Measurements from ENCODE around the gene LGR6.
"Not testable (repeated sequence)": the region's sequence is repeated elsewhere in the genome, so short reads cannot be mapped to it uniquely, and the experiment has no call there.

The LGR6 gene

GRCh38 chr1:202227053-202227672 is 33.6 kb downstream of the LGR6 start:
- peak; percentile 10 for DNase-seq

DNA sequence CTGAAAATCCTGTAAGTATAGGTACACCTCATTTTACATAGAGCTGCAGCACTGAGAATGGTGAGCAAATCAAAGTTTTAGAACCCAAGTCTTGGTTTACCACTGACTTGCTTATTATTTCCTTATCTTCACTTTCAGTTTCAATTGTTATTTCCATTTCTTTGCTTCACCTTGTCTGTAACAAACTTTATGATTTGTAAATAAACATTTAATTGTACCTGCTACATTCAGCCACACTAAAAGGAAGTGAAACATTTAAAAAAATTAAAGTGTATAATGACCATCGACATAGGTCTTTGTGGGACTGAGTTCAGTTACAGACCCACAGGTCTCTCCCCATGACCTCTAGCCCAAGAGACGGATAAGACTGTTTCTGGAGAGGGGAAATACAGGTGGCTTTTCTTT is 34.4 kb downstream of the LGR6 start:
- no peak for DNase-seq

DNA sequence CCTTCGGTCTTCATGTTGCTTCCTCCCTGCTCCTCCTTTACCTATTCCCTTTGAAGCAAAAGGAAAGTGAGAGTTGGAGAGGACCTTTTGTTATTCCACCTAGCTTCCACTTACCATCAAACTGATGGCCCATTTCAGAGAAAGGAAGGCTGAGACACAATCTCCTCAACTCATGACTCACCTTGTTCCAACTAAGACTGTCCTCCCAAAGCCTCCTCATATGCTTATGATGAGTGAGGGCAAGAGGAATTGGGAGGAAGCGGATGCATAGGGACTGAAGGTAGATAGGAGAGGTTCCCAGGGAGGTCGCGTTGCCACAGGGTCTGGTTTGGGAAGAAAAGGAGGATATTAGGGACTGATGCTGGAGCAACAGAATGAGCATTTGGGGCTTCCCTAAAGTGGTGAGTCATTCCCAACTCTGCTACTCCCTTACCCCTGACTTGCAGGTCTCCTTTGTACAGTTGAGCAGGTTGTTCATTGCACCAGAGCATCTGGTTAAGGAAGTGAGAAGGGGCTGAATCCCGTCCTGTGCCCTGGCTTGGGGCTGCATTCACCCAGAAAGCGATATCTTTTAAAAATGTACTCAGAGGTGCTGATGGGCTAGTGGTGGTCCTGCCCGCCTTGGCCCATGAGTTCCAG is 35.0 kb downstream of the LGR6 start:
- DNase-seq = no peak

GRCh38 chr1:202229376-202229775 is 35.8 kb downstream of the LGR6 start:
- DNase-seq = no peak

GRCh38 chr1:202230061-202230938 is 36.7 kb downstream of the LGR6 start:
- no peak for DNase-seq

DNA sequence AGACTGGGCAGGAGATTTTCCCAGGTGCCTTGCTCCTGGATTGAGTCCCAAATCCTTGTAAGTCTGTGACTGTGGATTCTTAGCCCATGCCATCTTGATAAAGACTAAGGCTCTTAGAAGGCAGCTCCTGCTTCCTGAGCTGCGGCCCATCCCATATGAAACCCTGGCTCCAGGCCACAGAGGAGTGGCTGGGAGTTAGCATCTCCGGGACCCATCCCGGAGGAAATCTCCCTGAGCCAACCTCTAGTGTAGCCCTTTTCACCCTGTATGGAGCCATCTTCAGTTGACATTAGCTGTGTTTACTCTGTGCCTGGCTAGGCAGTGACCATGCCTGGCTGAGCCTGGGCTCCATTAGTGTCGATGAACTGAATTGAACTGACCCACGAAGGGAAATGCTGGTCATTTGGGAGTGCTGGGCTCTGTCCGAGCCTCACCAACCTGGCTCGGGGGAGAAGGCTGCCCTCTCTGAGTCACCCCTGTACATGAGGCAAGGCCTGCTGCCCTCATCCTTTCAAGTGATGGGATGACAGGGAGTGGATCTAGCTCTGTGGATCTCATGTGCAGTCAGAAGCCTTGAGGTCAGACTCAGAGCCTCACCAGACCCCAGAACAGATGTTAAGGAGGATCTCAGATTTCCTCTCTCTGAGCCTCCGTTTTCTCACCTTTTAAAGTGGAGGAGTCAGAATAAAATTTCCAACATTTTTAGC is 37.5 kb downstream of the LGR6 start:
- DNase-seq = no peak

DNA sequence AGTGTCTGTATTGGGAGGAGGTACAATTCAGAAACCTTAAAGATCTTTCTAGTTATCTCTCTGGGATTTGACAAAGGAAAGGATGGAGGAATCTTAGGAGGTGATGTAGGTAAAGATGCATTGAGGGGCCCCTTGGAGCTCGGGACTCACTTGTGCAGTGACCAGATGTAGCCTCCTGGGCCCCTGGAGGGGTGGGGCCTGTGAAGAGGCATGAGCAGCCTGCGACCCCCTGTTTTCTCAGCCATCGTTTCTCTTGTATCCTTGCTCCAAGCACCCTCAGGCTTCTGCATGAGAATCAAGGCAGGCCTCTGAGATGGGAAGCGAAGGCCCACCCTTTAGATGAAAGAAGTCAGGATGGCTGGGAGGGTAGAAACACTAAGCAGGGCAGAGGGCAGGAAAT is 39.6 kb downstream of the LGR6 start:
- no peak for DNase-seq

DNA sequence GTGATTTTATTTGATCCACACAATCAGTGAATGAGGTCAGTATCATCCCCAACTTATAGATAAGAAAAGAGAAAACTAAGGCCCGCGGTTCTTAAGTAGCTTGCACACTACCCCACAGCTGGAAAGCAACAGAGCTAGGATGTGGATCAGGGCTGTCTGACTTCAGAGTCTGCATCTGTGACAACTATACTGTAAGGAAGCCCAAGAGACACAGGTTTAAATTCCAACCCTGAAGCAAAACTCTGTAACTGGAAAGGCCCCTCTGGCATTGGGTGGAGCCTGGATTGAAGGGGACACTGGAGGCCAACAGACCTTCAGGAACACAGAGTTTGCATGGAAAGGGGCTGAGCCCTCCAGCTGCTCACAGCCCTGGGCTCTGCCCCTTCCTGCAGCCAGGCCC is 40.2 kb downstream of the LGR6 start:
- no peak for DNase-seq

DNA sequence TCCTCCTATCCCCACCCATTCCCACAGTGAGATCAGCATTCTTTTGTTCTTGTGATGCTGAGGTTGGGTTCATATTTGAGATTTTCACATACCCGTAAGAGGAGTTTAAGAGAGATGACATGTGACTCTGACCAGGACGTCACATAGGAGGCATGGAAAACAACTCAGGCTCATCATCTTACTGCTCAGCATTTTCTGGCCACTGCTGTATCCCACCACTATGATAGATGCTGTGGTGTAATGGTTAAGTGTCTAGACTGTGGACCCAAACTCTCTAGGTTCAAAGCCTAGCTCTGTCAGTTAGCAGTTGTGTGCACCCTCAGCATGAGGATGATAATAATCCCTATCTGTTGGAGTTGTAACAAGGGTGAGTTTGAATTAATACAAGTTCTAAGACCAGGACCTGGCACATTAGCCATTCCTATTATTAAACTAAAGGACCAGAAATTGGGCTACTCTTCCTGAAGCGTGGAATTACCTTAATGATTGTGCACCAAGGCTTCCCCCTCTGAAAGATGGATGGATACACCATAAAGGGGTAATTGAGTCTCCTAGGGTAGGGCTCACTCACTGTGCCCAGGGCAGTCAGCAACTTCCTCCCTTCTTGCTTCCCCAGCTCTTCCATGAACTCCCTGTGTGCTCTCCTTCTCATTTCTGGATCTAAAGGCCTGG is 40.9 kb downstream of the LGR6 start:
- peak; percentile 63 for DNase-seq

- DNase-seq = no peak
Measured at GRCh38 chr1:202235003-202235660, 41.5 kb downstream of the LGR6 start.

DNA sequence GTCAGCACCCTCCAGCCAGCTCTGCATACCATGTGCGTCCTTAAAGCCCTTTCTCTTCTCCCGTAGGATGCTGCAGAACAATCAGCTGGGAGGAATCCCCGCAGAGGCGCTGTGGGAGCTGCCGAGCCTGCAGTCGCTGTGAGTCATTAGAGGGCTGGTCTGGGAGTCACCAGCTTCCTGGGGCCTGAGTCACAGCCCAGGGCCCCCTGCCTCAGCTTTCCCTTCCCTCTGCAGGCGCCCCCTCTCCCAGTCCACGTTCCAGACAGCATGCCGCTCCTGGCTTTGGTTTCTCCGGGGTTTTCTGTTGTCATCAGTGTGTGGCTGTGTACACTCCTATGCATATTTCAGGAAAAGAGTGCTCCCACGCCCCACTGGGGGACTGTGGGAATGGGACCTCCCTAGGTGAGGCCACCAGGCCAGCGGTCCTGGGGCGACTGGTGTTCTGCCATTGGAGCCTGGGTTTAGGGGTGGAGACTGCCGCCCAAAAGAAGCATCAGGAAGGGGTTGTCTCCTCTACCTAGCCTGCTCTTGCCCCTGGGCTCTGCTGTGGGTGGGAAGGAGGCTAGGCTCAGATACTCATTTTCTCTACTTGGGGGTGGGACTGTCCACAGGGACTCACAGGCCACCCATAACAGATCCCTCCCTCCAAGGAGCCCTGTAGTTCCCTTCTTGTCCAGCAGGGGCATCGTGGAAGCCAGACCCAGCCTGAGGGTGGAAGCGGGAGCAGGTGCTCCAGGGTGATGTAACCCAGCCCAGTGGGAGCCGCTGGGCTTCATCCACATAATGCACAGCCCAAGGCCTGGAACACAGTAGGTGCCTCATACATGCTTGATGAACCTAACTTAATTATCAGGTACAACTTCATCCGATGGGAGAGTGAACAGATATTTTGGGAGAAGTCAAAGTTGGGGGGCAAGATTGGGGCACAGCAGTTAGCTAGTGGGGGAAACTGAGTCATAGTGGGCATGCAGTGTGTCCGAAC is 42.5 kb downstream of the LGR6 start:
- DNase-seq = peak; percentile 98

DNA sequence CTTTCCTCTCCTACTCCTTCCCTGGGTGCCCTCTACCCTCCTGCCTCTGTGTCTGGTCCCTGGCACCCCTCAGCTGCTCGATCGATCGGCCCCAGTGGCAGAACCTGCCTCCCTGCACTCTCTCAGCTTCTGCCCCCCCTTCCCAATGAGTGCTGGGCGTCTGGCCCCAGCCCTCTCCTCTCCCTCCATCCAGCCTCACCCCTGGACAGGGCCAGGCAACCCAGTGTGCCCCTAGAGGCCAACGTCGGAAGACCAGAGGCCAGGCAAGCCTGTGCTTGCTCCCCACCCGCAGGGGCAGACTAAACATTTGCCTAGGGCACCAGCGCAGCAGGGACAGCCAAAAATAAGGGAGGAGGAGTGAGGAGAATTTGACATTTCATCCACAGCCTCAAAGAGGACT is 43.5 kb downstream of the LGR6 start:
- peak; percentile 26 for DNase-seq

DNA sequence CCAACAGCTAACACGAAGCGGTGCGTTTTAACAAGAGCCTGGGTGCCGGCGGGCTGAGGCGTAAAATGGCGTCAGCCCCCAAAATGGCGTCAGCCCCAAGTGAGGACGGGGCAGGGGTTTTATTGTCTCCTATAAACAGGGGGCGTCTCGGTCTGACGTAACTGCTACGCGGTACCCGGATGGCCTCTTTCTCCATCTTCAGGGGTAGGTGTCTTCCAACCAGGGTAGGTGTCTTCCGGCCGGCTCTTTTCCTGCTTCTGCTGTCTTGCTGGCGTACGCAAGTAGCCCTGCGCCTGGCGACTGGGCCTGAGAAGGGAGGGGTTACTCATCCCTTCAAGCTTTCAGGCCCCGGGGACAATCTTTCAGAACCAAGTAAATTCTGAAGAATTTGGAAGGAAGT is 45.3 kb downstream of the LGR6 start:
- DNase-seq = no peak

DNA sequence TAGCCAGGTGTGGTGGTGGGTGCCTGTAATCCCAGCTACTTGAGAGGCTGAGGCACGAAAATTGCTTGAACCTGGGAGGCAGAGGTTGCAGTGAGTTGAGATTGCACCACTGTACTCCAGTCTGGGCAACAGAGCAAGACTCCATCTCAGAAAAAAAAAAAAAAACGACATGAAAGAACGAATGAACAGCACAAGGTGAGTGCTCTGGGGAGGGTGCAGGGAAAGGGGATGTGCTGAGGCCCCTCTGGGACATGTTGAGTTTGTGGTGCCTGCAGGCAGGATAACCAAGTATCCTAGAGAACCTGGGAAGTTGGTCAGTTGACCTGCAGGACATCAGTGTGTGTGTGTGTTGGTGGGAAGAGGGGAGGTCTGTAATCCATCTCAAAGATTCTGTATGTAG is 46.6 kb downstream of the LGR6 start:
- not testable (repeated sequence) for DNase-seq

DNA sequence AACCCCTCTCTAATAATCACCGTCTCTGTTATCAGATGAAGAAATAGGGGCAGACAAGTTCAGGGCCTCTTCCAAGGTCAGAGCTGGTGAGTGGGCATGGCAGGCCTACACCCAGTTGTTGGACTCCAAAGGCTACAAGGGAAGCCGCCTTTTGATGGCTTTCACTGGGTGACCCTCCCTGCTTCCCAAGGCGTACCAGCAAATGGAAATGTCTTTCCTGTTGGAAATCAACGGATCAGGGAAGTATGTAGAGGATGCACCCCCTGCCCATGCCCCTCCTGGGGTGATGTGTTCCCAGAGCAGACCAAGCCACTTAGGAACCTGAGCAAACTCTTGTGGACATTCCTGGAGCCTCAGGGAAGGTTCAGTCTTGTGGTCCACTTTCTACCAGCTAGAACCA is 47.4 kb downstream of the LGR6 start:
- no peak for DNase-seq

DNA sequence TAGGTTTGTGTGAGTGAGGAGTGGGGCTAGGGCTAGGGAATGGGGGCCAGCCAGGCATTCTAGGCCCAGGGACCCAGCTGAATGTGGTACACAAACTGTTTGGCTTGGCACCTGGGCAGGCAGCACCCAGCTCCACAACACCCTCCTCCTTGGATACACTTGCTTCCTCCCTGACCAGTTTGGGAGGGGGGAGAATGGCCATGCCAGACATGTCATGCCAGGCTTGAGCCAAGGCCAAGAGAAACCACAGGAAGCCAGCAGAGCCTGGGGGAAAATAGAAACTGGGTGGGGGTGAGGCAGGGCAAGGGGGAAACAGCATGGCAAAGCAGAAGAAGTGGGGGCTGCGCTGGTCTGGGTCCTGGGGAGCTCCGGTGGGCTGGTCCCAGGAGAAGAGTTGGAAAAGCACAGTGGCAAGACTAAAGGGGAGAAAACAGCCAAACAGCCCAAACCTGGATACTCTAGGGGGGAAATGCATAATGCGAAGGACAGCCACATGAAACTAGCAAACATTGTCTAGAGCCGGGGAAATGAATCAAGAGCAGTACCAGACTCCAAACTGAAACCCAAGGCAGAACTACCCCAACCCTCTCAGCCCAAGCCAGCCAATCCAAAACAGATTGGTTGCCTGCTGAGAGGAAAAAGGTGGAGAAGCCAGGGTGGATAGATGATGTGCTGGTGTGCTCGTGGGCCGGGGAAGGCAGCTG is 47.9 kb downstream of the LGR6 start:
- no peak for DNase-seq

DNA sequence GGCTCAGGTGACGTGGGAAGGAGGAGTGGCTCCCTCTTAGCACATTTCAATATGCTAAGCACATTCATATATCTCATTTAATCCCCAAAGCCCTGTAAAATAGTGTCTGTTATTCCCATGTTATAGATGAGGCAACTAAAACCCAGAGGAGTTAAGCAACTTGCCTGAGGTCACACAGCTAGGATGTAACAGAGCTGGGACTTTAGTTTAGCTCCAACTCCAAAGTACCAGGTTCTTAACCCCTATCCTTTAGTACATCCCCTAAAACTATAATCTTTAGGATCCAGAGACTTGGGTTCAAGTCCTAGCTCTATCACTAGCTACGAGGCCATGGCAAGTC is 48.5 kb downstream of the LGR6 start:
- no peak for DNase-seq

- DNase-seq = no peak
Measured at GRCh38 chr1:202243006-202243405, 49.4 kb downstream of the LGR6 start.

DNA sequence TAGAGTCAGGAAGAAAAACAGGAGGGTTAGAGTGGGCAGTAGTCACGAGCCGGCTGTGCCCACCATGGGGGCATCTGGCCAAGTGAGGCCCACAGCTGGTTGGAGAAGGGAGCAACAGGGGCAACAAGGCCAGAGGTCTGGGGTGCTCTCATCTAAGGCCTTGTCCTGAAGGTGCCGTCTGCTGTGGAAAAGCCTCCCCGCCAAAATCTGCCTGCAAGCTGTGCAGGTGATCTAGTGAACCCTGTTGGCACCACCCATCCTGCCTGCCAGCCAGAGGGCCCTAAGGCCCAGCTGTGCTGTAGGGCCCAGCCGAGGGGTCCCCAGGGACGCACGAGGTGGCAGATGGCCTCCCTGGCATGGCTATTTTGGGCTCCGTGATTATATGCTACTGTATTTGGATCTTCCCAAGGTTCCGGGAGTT is 51.3 kb downstream of the LGR6 start:
- DNase-seq = no peak

DNA sequence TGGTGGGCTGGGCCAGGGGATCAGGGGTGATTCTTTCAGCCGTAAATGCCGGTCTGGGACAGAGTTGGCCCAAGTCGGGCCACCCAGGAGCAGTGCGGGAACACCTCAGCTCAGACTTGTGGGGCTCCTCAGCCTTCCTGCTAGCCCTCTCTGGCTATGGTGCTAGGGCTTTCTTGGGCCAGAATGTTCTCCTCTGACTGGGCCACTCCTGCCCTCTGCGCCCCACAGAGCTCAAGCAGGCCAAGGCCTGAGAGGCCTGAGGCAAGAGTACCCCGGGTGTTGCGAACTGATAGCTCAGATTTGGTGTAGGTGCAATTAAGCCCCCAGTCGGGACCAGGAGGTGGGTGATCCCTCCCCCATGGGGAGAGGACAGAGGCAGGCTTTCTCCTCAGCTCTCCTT is 51.8 kb downstream of the LGR6 start:
- no peak for DNase-seq

Data from fibroblast of skin of right biceps (primary cell).